ENCODE measurements around the gene TBCA.

The TBCA gene

GRCh38 chr5:77791926-77792325 is 15.8 kb upstream of the TBCA start:
- H3K36me3 ChIP-seq (ENCODE audit: insufficient read depth, low read length) = no peaks in the 10 kb centered on the region
- peaks cover 13% of the 10 kb centered on the region; the same call in 1 of the 2 replicates for H3K9me3 ChIP-seq (ENCODE audit: insufficient read depth, low read depth, low read length)
- H2AFZ ChIP-seq (ENCODE audit: low read length) = no peak overlapping the region
- no peak overlapping the region for H3K4me3 ChIP-seq (ENCODE audit: low read length, poor library complexity, severe bottlenecking)
- no peaks in the 10 kb centered on the region for H3F3A ChIP-seq (ENCODE audit: low read depth)
- no peaks in the 10 kb centered on the region for H4K20me1 ChIP-seq (ENCODE audit: insufficient read depth, low read length, poor library complexity, severe bottlenecking)
- H3K27me3 ChIP-seq (ENCODE audit: insufficient read depth, low read length, poor library complexity, severe bottlenecking) = no peaks in the 10 kb centered on the region
- H3K79me2 ChIP-seq (ENCODE audit: insufficient read depth, low read length) = no peaks in the 10 kb centered on the region
- no peak for TF ChIP-seq EZH2phosphoT487 (IDR thresholded peaks at IDR 0.05; ENCODE audit: borderline replicate concordance)
- TF ChIP-seq CTCF (conservative IDR thresholded peaks at IDR 0.05; ENCODE audit: low read length) = no peak
- no peak overlapping the region for H3K4me2 ChIP-seq (ENCODE audit: low read depth, low read length, poor library complexity, severe bottlenecking)
- H3K9me2 ChIP-seq (replicated peaks; ENCODE audit: low read depth, low read length) = no peaks in the 10 kb centered on the region
- no peak overlapping the region for H3K9ac ChIP-seq (ENCODE audit: low read depth, low read length, poor library complexity, severe bottlenecking)
- peaks cover under 1% of the 10 kb centered on the region for H3K4me1 ChIP-seq (ENCODE audit: insufficient read depth, low read length, poor library complexity, severe bottlenecking)

- Histone ChIP-seq H3F3A (ENCODE audit: low read depth) (no peaks in the 10 kb centered on the region), H3K27me3 (ENCODE audit: insufficient read depth, low read length, poor library complexity, severe bottlenecking) (no peaks in the 10 kb centered on the region), H3K9me2 (replicated peaks; ENCODE audit: low read depth, low read length) (no peaks in the 10 kb centered on the region), H3K79me2 (ENCODE audit: insufficient read depth, low read length) (no peaks in the 10 kb centered on the region), H4K20me1 (ENCODE audit: insufficient read depth, low read length, poor library complexity, severe bottlenecking) (no peaks in the 10 kb centered on the region), H2AFZ (ENCODE audit: low read length) (0 out of 2 replicates have a peak overlapping the region, but pooled peaks have one; percentile 14), H3K4me1 (ENCODE audit: insufficient read depth, low read length, poor library complexity, severe bottlenecking) (no peaks in the 10 kb centered on the region), H3K9me3 (ENCODE audit: insufficient read depth, low read depth, low read length) (peaks cover 11% of the 10 kb centered on the region; the same call in 1 of the 2 replicates), H3K36me3 (ENCODE audit: insufficient read depth, low read length) (no peaks in the 10 kb centered on the region), H3K4me3 (ENCODE audit: low read length, poor library complexity, severe bottlenecking) (no peak overlapping the region), H3K9ac (ENCODE audit: low read depth, low read length, poor library complexity, severe bottlenecking) (no peak overlapping the region), H3K4me2 (ENCODE audit: low read depth, low read length, poor library complexity, severe bottlenecking) (no peak overlapping the region)
- TF ChIP-seq EZH2phosphoT487 (IDR thresholded peaks at IDR 0.05; ENCODE audit: borderline replicate concordance) = no peak
- no peak for TF ChIP-seq CTCF (conservative IDR thresholded peaks at IDR 0.05; ENCODE audit: low read length)
Observed at GRCh38 chr5:77791356-77791755, 15.2 kb upstream of the TBCA start.

DNA sequence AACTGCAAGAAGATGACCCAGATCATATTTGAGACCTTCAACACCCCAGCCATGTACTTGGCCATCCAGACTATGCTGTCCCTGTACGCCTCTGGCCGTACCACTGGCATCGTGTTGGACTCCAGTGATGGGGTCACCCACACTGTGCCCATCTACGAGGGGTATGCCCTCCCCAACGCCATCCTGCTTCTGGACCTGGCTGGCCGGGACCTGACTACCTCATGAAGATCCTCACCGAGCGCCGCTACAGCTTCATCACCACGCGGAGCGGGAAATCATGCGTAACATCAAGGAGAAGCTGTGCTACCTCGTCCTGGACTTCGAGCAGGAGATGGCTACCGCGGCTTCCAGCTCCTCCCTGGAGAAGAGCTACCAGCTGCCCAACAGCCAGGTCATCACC is 9.1 kb upstream of the TBCA start:
- Histone ChIP-seq H2AFZ (ENCODE audit: low read length) (no peak overlapping the region), H3K9me3 (ENCODE audit: insufficient read depth, low read depth, low read length) (no peaks in the 10 kb centered on the region), H3K9me2 (replicated peaks; ENCODE audit: low read depth, low read length) (no peaks in the 10 kb centered on the region), H4K20me1 (ENCODE audit: insufficient read depth, low read length, poor library complexity, severe bottlenecking) (no peaks in the 10 kb centered on the region), H3K4me3 (ENCODE audit: low read length, poor library complexity, severe bottlenecking) (no peak overlapping the region), H3K9ac (ENCODE audit: low read depth, low read length, poor library complexity, severe bottlenecking) (no peak overlapping the region), H3K4me1 (ENCODE audit: insufficient read depth, low read length, poor library complexity, severe bottlenecking) (no peaks in the 10 kb centered on the region), H3K4me2 (ENCODE audit: low read depth, low read length, poor library complexity, severe bottlenecking) (no peak overlapping the region), H3K79me2 (ENCODE audit: insufficient read depth, low read length) (no peaks in the 10 kb centered on the region), H3F3A (ENCODE audit: low read depth) (no peaks in the 10 kb centered on the region), H3K36me3 (ENCODE audit: insufficient read depth, low read length) (no peaks in the 10 kb centered on the region), H3K27me3 (ENCODE audit: insufficient read depth, low read length, poor library complexity, severe bottlenecking) (no peaks in the 10 kb centered on the region)
- TF ChIP-seq CTCF (conservative IDR thresholded peaks at IDR 0.05; ENCODE audit: low read length) (no peak), EZH2phosphoT487 (IDR thresholded peaks at IDR 0.05; ENCODE audit: borderline replicate concordance) (no peak)
